A673 (cell line): ENCODE results near the gene INCA1. TPM values are rescaled to one million over a fixed set of nuclear protein-coding genes. Genes with fewer than 3 reads are reported as not detected.

Experiments
- BruUV-seq: library from RNA; stranded (reverse); fragments of 400-500 nt; replicated peaks from 2 replicates; lab custom pipeline; 2021; lab: Mats Ljungman, UMichigan
- CTCF ChIA-PET: fragments of 300-600 bp; sonication (Branson Sonifier 250); formaldehyde crosslinking; loops from one replicate; lab custom pipeline; 2022; ENCODE audit warnings: antibody characterized with exemption; lab: Charles Lee
- POLR2A ChIA-PET: fragments of 300-600 bp; sonication (Branson Sonifier 250); formaldehyde crosslinking; loops from one replicate; lab custom pipeline; 2022; ENCODE audit warnings: antibody characterized with exemption; ENCODE audit not compliant: low non-redundant PET; lab: Charles Lee
- DNase-seq: peaks from one replicate; pipeline ENCODE4 v3.0.0-alpha.2; 2015; ENCODE audit warnings: low spot score
- H3K27ac ChIP-seq: fragments of 200-600 bp; sonication (generic); 2 replicates; pipeline ENCODE4 v1.5.1; 2016; ENCODE audit warnings: mixed run types, low read depth, mild to moderate bottlenecking, mixed read lengths, antibody characterized with exemption, low read length; ENCODE audit not compliant: poor library complexity, severe bottlenecking
- H3K27me3 ChIP-seq: fragments of 200-600 bp; sonication (generic); replicated peaks from 2 replicates; pipeline ENCODE4 v1.6.1; 2017; ENCODE audit warnings: mixed run types, low read depth, mild to moderate bottlenecking, mixed read lengths, antibody characterized with exemption, low read length; ENCODE audit not compliant: insufficient read depth, poor library complexity
- H3K36me3 ChIP-seq: fragments of 200-600 bp; sonication (generic); 2 replicates; pipeline ENCODE4 v1.6.1; 2016; ENCODE audit warnings: mixed run types, mild to moderate bottlenecking, mixed read lengths, antibody characterized with exemption, low read length; ENCODE audit not compliant: insufficient read depth, poor library complexity, severe bottlenecking
- H3K4me1 ChIP-seq: fragments of 200-600 bp; sonication (generic); 2 replicates; pipeline ENCODE4 v1.6.1; 2017; ENCODE audit warnings: mixed run types, mild to moderate bottlenecking, mixed read lengths, antibody characterized with exemption, low read length; ENCODE audit not compliant: insufficient read depth, poor library complexity, severe bottlenecking
- H3K4me3 ChIP-seq: fragments of 200-600 bp; sonication (generic); 2 replicates; pipeline ENCODE4 v1.5.1; 2016; ENCODE audit warnings: low read depth, mixed run types, mild to moderate bottlenecking, mixed read lengths, low read length; ENCODE audit not compliant: poor library complexity, severe bottlenecking
- H3K9me3 ChIP-seq: fragments of 200-600 bp; sonication (generic); 2 replicates; pipeline ENCODE4 v1.6.1; 2016; ENCODE audit warnings: mixed run types, low read depth, mild to moderate bottlenecking, mixed read lengths, antibody characterized with exemption, low read length; ENCODE audit not compliant: poor library complexity, severe bottlenecking
- CTCF ChIP-seq: fragments of 300-800, 200-600 bp; sonication (generic); conservative IDR thresholded peaks from 2 replicates; pipeline ENCODE4 v1.5.1; 2017; ENCODE audit warnings: low read depth, mild to moderate bottlenecking, antibody characterized with exemption, low read length, moderate library complexity, mixed read lengths
- EZH2 ChIP-seq: fragments of 200-600 bp; sonication (generic); IDR thresholded peaks from 2 replicates; pipeline ENCODE4 v1.6.1; 2017; ENCODE audit warnings: borderline replicate concordance, low read depth, mild to moderate bottlenecking, mixed read lengths, antibody characterized with exemption, low read length; ENCODE audit not compliant: poor library complexity, severe bottlenecking
- intact Hi-C: fragments of 100-400 bp; cut with micrococcal nuclease; formaldehyde crosslinking; loops from one replicate; pipeline ENCODE4 v1.10.0; 2022; ENCODE audit not compliant: unreplicated experiment
- total RNA-seq: library from RNA; stranded (reverse); gene quantifications from 2 replicates; pipeline ENCODE4 v1.2.3, GENCODE V29; 2021

The INCA1 gene
- total RNA-seq, 1 experiment from 2014 or later = 0.62 TPM

GRCh38 chr17:5027299-5027698 lies 30.0 kb upstream of the INCA1 start:
- no peak for DNase-seq
- peaks cover 4% of the 10 kb centered on the region for H3K4me1 ChIP-seq
- TF ChIP-seq CTCF = no peak
- TF ChIP-seq EZH2 = no peak
- ChIA-PET CTCF (interaction anchor here (0.6 kb wide), 1 partner anchor 819 kb away, joined by 9 read pairs; no protein-coding TSS in a partner anchor), POLR2A (no interaction called here)
- intact Hi-C loops = no loop called here
- no peak overlapping the region for H3K4me3 ChIP-seq
- peaks cover 2% of the 10 kb centered on the region for H3K36me3 ChIP-seq
- H3K27ac ChIP-seq = no peak overlapping the region
- no peaks in the 10 kb centered on the region for H3K27me3 ChIP-seq
- BruUV-seq = no TSS peak
- H3K9me3 ChIP-seq = no peaks in the 10 kb centered on the region

DNA sequence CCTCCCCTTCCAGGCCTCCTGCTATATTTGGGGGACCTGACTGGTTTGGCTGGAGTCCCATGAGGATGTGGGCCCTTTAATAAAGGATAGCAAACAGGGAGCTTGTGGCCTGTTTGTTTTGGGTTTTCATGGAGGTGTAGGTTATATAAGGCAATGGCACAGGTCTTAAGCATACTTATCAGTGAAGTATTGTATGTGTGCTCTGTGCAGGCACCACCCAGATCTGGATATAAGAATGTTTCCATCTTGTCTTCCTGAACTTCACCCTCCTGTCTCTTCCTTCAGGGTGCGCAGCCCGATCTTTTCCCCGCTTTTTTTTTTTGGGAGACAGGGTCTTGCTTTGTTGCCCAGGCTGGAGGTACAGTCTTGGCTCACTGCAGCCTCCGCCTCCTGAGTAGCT lies 27.3 kb upstream of the INCA1 start:
- POLR2A ChIA-PET = no interaction called here
- CTCF ChIA-PET = interaction anchor here (0.6 kb wide), 1 partner anchor 10 kb away, joined by 3 read pairs; no protein-coding TSS in a partner anchor

DNA sequence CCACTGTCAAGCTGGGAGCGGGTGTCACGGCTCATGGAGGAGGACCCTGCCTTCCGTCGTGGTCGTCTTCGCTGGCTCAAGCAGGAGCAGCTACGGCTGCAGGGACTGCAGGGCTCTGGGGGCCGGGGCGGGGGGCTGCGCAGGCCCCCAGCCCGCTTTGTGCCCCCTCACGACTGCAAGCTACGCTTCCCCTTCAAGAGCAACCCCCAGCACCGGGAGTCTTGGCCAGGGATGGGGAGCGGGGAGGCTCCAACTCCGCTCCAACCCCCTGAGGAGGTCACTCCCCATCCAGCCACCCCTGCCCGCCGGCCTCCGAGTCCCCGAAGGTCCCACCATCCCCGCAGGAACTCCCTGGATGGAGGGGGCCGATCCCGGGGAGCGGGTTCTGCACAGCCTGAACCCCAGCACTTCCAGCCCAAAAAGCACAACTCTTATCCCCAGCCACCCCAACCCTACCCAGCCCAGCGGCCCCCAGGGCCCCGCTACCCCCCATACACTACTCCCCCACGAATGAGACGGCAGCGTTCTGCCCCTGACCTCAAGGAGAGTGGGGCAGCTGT lies 26.3 kb upstream of the INCA1 start:
- Histone ChIP-seq H3K4me3 (no peak overlapping the region), H3K27me3 (no peaks in the 10 kb centered on the region), H3K9me3 (no peaks in the 10 kb centered on the region), H3K27ac (no peak overlapping the region), H3K4me1 (no peaks in the 10 kb centered on the region), H3K36me3 (peaks cover 7% of the 10 kb centered on the region)
- DNase-seq = no peak
- BruUV-seq = no TSS peak
- TF ChIP-seq EZH2 = no peak
- TF ChIP-seq CTCF = no peak
- intact Hi-C loops = no loop called here
- ChIA-PET CTCF (no interaction called here), POLR2A (no interaction called here)

More for the DNA sequence above, 27.3 kb upstream of the INCA1 start:
- Histone ChIP-seq H3K36me3 (peaks cover 7% of the 10 kb centered on the region), H3K4me1 (no peaks in the 10 kb centered on the region), H3K9me3 (no peaks in the 10 kb centered on the region), H3K27me3 (no peaks in the 10 kb centered on the region), H3K27ac (no peak overlapping the region), H3K4me3 (no peak overlapping the region)
- no peak for DNase-seq
- intact Hi-C loops = no loop called here
- TF ChIP-seq CTCF (no peak), EZH2 (no peak)
- no TSS peak for BruUV-seq
